Measurements from ENCODE around the gene OSBPL6. TPM values are rescaled to one million over a fixed set of nuclear protein-coding genes. Genes with fewer than 3 reads are reported as not detected.

The OSBPL6 gene
- polyA plus RNA-seq, 1 donor (not counting 4 experiments of a cell fraction or from before 2014, with no cell fraction given), result 11.6 TPM

GRCh38 chr2:178309541-178309940, 115.2 kb downstream of the OSBPL6 start:
- Histone ChIP-seq H3K4me2 (ENCODE audit: control insufficient read depth, extremely low read depth, insufficient read depth, low read depth, low read length) (no peak overlapping the region), H3K36me3 (ENCODE audit: control insufficient read depth in 2 of 2, extremely low read depth in 1 of 2, insufficient read depth in 2 of 2, low read length in 2 of 2) (peaks cover 0 to under 1% of the 10 kb centered on the region in 2 experiments), H3K9ac (ENCODE audit: control insufficient read depth, extremely low read depth, insufficient read depth, low read length) (no peak overlapping the region), H3K27ac (ENCODE audit: control insufficient read depth, insufficient read depth, low read length) (no peak overlapping the region), H3K27me3 (ENCODE audit: control insufficient read depth, extremely low read depth, insufficient read depth, low read length) (no peaks in the 10 kb centered on the region), H3K9me3 (ENCODE audit: control insufficient read depth, low read depth, low read length) (no peaks in the 10 kb centered on the region), H3K4me3 (ENCODE audit: control insufficient read depth in 2 of 3, extremely low read depth in 1 of 3, insufficient read depth in 2 of 3, low read depth in 1 of 3, low read length in 3 of 3) (no peak overlapping the region), H3K9me1 (ENCODE audit: control insufficient read depth, extremely low read depth, insufficient read depth, low read length) (no peaks in the 10 kb centered on the region), H3K4me1 (ENCODE audit: control insufficient read depth, extremely low read depth, insufficient read depth, low read length) (peaks cover 5% of the 10 kb centered on the region), H3K79me2 (ENCODE audit: control insufficient read depth, insufficient read depth, low read length) (no peaks in the 10 kb centered on the region), H2AFZ (ENCODE audit: control insufficient read depth, low read length) (no peak overlapping the region), H4K20me1 (ENCODE audit: control insufficient read depth, extremely low read depth, insufficient read depth, low read length) (no peaks in the 10 kb centered on the region)
- dilution Hi-C loops (cut with MboI; ENCODE audit: extremely low pct_ligation_motif_present, low sequenced_read_pairs), result no loop called here
- TF ChIP-seq CTCF (optimal IDR thresholded peaks at IDR 0.05 in 1 of 3, IDR thresholded peaks at IDR 0.05 in 1 of 3, conservative IDR thresholded peaks at IDR 0.05 in 1 of 3; ENCODE audit: extremely low read depth in 1 of 3, insufficient read depth in 2 of 3, low read length in 3 of 3), result no peak
- no peak for TF ChIP-seq EZH2 (IDR thresholded peaks at IDR 0.05; ENCODE audit: low read length)
- no peak for FAIRE-seq
- DNase-seq (ENCODE audit: low read depth, low spot score), result no peak

GRCh38 chr2:178315078-178315477, 120.8 kb downstream of the OSBPL6 start:
- TF ChIP-seq EZH2 (IDR thresholded peaks at IDR 0.05; ENCODE audit: low read length), result no peak
- DNase-seq (ENCODE audit: low read depth, low spot score), result no peak
- no peak overlapping the region for H3K9ac ChIP-seq (ENCODE audit: control insufficient read depth, extremely low read depth, insufficient read depth, low read length)
- no peaks in the 10 kb centered on the region for H3K9me1 ChIP-seq (ENCODE audit: control insufficient read depth, extremely low read depth, insufficient read depth, low read length)
- H2AFZ ChIP-seq (ENCODE audit: control insufficient read depth, low read length), result no peak overlapping the region
- H3K4me1 ChIP-seq (ENCODE audit: control insufficient read depth, extremely low read depth, insufficient read depth, low read length), result no peaks in the 10 kb centered on the region
- peaks cover 0 to 1% of the 10 kb centered on the region in 2 experiments for H3K36me3 ChIP-seq (ENCODE audit: control insufficient read depth in 2 of 2, extremely low read depth in 1 of 2, insufficient read depth in 2 of 2, low read length in 2 of 2)
- dilution Hi-C loops (cut with MboI; ENCODE audit: extremely low pct_ligation_motif_present, low sequenced_read_pairs), result no loop called here
- H3K79me2 ChIP-seq (ENCODE audit: control insufficient read depth, insufficient read depth, low read length), result no peaks in the 10 kb centered on the region
- no peaks in the 10 kb centered on the region for H3K9me3 ChIP-seq (ENCODE audit: control insufficient read depth, low read depth, low read length)
- FAIRE-seq, result no peak
- H3K4me2 ChIP-seq (ENCODE audit: control insufficient read depth, extremely low read depth, insufficient read depth, low read depth, low read length), result no peak overlapping the region
- no peak overlapping the region for H3K27ac ChIP-seq (ENCODE audit: control insufficient read depth, insufficient read depth, low read length)
- H3K4me3 ChIP-seq (ENCODE audit: control insufficient read depth in 2 of 3, extremely low read depth in 1 of 3, insufficient read depth in 2 of 3, low read depth in 1 of 3, low read length in 3 of 3), result no peak overlapping the region
- H3K27me3 ChIP-seq (ENCODE audit: control insufficient read depth, extremely low read depth, insufficient read depth, low read length), result no peaks in the 10 kb centered on the region
- H4K20me1 ChIP-seq (ENCODE audit: control insufficient read depth, extremely low read depth, insufficient read depth, low read length), result no peaks in the 10 kb centered on the region

- no peak for DNase-seq (ENCODE audit: low read depth, low spot score)
- H3K4me1 ChIP-seq (ENCODE audit: control insufficient read depth, extremely low read depth, insufficient read depth, low read length), result no peaks in the 10 kb centered on the region
- no peak overlapping the region for H3K27ac ChIP-seq (ENCODE audit: control insufficient read depth, insufficient read depth, low read length)
- no peak for TF ChIP-seq CTCF (optimal IDR thresholded peaks at IDR 0.05 in 1 of 3, IDR thresholded peaks at IDR 0.05 in 1 of 3, conservative IDR thresholded peaks at IDR 0.05 in 1 of 3; ENCODE audit: extremely low read depth in 1 of 3, insufficient read depth in 2 of 3, low read length in 3 of 3)
- no peak for TF ChIP-seq EZH2 (IDR thresholded peaks at IDR 0.05; ENCODE audit: low read length)
- dilution Hi-C loops (cut with MboI; ENCODE audit: extremely low pct_ligation_motif_present, low sequenced_read_pairs), result no loop called here
- H3K27me3 ChIP-seq (ENCODE audit: control insufficient read depth, extremely low read depth, insufficient read depth, low read length), result no peaks in the 10 kb centered on the region
- H3K9me3 ChIP-seq (ENCODE audit: control insufficient read depth, low read depth, low read length), result no peaks in the 10 kb centered on the region
- no peaks in the 10 kb centered on the region for H3K79me2 ChIP-seq (ENCODE audit: control insufficient read depth, insufficient read depth, low read length)
- H2AFZ ChIP-seq (ENCODE audit: control insufficient read depth, low read length), result no peak overlapping the region
- H4K20me1 ChIP-seq (ENCODE audit: control insufficient read depth, extremely low read depth, insufficient read depth, low read length), result no peaks in the 10 kb centered on the region
- peaks cover 0 to 1% of the 10 kb centered on the region in 2 experiments for H3K36me3 ChIP-seq (ENCODE audit: control insufficient read depth in 2 of 2, extremely low read depth in 1 of 2, insufficient read depth in 2 of 2, low read length in 2 of 2)
- H3K9me1 ChIP-seq (ENCODE audit: control insufficient read depth, extremely low read depth, insufficient read depth, low read length), result no peaks in the 10 kb centered on the region
- H3K4me3 ChIP-seq (ENCODE audit: control insufficient read depth in 2 of 3, extremely low read depth in 1 of 3, insufficient read depth in 2 of 3, low read depth in 1 of 3, low read length in 3 of 3), result no peak overlapping the region
- H3K4me2 ChIP-seq (ENCODE audit: control insufficient read depth, extremely low read depth, insufficient read depth, low read depth, low read length), result no peak overlapping the region
- H3K9ac ChIP-seq (ENCODE audit: control insufficient read depth, extremely low read depth, insufficient read depth, low read length), result no peak overlapping the region
- FAIRE-seq, result no peak
Observed at GRCh38 chr2:178315488-178315948, 121.2 kb downstream of the OSBPL6 start.

Measured in keratinocyte (primary cell).